HG03135 (cell line): Measurements from ENCODE around the gene TIMM22.
"Not testable (repeated sequence)": the region's sequence is repeated elsewhere in the genome, so short reads cannot be mapped to it uniquely, and the experiment has no call there.

Source experiments
- ATAC-seq: cut with Tn5 transposase; IDR thresholded peaks from one replicate; pipeline ENCODE4 v1.9.1; 2021; ENCODE audit warnings: mild to moderate bottlenecking, moderate library complexity; ENCODE audit not compliant: unreplicated experiment

The TIMM22 gene

GRCh38 chr17:971861-972260 lies 25.1 kb upstream of the TIMM22 start:
- ATAC-seq: not testable (repeated sequence)

GRCh38 chr17:973053-973452 lies 23.9 kb upstream of the TIMM22 start:
- ATAC-seq: no peak

GRCh38 chr17:974778-975177 lies 22.2 kb upstream of the TIMM22 start:
- not testable (repeated sequence) for ATAC-seq

GRCh38 chr17:975371-975915 lies 21.5 kb upstream of the TIMM22 start:
- no peak for ATAC-seq

DNA sequence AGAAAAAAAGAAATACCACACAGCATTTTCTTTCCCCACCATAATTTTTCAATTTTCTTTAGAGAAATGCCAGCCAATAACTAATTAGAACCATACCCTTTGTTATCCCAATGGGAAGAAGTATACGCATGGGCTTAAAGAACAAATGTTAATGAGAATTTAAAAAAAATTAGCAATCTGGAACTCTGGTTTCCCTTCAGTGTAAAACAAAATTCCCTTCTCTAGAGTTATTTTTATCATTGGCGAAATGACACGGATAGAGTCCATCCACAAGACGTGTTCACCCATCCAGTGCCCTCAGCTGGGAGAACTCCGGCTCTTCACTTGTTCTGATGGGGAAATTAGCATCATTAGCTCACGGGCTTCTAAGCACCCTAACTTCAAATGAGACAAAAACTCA lies 20.6 kb upstream of the TIMM22 start:
- ATAC-seq: no peak

DNA sequence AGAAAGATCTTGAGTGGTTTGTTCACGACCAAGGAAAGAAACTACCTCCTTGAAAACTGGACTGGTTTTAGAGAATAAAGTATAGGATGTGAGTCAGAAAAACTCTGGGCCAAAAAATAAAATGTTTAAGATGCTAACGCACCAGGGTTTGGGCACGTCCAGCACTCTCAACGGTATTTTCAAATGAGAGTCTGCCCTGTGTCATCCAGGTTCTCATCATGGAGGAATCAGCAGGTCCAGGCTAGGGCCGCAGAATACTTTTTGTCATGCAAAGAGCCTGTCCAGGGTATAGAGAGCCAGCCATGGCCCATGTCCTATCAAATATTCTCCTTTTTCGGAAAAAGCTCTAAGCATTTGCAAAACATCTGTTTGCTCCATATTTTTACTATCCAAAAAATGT lies 19.8 kb upstream of the TIMM22 start:
- ATAC-seq: no peak

DNA sequence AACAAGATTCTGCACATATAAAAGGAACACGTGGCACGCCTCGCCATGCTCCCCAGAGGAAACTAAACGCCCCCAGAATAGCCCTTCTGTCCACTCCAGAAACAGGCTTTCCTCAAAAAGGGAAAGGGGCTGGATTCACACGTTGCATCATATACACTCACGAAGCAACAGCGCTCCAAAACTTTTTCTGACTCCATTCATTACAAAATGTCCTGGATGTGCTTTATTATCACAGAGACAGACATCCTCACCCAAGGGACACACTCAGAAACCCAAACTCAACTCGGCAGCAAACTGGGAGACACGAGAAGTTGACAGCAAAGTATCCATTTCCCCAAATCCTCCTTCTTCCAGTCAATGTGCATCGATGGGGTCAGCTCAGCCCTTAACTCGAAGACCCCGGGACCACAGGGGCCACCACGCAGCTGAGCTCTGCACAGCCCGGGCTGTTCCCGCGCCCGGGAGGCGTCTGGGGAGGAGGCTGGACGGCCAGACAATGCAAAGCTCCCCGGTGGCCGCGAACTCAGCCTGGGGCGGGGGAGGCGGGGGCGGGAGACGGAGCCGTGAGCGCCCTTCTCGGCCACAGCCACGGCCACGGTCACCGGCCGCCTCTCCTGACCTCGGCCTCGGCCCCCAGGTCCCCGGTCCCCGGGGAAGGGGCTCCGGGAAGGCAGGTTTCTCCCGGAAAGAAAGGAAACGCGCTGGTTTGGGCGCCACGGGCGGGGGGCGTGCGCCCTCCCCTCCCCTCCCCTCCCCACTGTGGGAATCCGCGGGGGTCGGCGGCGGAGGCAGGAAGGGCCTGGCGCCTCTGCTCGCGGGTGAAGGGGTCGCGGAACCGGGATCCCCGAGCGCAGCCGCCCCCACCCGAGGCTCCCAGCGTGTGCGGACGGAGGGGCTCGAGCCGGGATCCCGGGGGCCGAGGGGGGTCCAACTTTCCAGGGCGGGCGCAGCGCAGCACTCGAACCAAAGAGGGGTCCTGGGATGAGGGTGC lies 18.5 kb upstream of the TIMM22 start:
- no peak for ATAC-seq

- peak; percentile 38 for ATAC-seq
Measured at GRCh38 chr17:979212-979538, 17.8 kb upstream of the TIMM22 start.

DNA sequence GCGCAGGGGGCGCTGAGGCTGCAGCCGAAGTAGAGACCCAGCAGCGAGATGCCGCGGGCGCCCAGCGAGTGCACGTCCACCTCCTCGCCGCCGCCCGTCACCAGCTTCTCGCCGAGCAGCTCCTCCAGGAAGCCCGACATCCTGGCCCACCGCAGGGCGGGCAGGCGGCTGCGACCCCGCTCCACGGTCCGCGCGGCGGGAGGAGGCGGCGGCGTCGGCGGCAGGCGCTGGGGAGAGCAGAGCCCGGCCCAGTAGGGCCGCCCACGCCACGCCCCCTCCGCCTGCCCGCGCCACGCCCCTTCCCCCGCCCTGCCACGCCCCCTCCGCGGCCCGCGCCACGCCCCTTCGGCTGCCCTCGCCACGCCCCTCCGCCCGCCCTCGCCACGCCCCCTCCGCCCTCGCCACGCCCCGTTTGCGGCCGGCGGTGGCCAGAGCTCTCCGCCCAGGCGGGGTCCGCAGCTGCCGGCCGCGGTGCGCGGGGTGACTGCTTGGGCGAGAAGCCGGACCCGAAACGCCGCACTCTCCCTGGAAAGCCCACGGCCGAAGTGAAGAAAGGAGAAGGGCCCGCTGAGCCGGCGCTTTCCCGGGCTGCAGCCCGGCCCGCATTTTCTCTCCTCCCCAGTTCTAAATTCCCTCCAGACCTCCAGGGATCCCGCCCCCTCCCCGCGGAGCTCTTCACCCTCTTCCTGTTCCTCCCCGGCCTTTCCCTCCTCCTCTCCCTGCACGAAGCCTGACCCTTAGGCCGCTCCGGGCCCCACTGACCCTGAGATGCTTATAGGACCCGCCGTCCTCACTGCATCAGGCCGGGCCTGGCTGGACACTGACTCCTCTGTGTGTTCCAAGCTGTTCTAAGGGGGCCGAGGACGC lies 17.2 kb upstream of the TIMM22 start, which contains the start of gene NXN:
Gene NXN, minus strand, starts transcription at position 238 of the 867 bp plus-strand sequence.
- peak; percentile 58 for ATAC-seq

GRCh38 chr17:980406-981291 lies 16.3 kb upstream of the TIMM22 start:
- ATAC-seq: no peak

DNA sequence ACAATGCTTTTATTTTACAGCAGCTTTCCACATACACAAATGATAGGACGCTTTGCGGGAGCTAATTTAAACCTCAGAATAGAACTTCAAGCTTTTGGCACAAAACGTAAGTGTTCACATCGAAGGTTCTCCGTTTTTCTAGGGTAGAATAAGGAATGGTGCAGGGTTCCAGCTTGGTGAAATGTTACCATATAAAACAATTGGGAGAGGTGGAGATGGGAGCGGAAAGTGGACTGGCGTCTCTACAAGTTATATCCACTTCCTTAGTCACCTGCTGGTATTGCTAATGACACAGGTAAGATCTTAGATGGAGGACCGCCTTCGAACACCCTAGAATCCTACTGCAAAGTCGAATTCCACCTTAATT lies 15.7 kb upstream of the TIMM22 start:
- no peak for ATAC-seq

DNA sequence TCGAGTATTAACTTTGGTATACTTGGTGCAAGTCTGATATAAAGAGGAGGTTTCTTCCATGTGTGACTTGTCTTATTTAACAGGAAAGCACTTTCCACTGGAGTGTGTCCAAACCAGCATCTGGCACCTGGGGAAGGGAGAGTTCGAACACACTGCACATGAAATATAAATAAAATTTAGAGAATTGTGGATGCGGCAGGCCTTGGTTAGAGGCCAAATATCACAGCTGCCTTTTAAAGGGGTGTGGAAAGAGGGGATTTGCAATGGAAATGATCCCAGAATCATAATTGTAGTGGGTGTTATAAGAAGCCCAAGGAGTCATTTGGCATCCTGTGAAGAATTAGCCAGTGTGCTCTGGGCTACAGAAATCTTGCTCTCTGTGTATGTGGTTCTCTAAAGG lies 13.0 kb upstream of the TIMM22 start:
- no peak for ATAC-seq

DNA sequence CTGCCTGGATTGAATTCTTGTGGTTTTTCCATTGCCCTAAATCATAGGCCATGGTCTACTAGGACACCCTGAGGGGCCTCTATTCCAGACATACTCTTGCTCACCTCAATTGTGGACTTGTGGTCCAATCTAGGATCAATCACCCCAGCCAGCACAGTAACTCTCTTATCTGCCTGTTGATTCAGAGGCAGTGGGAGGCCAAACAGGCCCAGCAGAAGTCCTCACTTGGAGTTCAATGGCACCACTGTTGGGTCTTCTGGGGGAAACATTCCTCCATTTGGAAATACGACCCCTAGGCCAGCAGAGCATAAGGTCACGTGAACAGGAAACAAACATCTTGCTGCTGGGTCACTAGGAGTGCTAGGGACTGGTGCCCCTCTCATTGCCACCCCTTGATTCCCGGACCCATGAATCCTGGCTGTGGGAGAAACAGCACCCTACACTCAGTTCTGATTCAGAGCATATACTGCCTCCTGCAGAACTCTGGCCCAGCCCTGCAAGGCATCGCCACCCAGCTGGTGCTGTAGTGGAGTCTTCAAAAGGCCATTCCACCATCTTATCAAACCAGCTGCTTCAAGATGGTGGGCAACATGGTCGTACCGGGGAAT lies 10.5 kb upstream of the TIMM22 start:
- no peak for ATAC-seq

DNA sequence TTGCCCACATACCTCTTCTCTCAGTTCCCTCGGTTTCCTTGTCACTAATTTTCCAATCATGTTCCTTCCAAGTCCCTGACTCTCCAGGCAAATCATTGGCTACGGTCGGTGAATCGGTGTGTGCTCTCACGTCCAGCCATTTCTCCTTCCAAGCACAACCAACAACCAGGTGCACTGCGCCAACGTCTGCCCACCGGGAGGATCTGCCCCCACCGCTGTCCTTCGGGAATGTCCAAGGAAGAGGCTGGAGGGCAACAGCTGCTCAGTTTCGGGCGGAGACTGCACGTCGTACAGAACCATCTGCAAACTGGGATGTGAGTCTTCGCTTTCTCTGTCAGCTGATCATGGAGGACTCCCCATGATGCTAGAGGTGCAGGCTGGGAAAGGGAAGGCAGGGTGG lies 9.0 kb upstream of the TIMM22 start:
- ATAC-seq: no peak

DNA sequence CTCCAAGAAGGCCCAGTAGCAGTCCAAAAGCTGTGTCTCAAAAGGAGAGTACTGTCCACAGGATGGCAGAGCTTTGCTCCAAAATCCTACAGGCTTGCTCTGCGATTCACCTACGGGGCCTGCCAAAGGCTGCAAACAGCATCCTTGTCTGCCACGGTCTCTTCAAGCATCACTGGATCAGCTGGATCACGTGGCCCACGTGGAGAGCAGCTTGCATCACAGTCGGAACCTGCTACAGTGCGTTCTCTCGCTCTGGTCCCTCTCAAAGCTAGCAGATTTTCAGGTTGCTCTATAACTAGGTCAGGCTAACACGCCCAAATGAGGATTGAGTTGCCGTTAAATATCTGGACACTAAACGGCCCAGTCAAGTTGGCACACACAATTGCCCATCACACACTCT lies 8.4 kb upstream of the TIMM22 start:
- ATAC-seq: no peak

- no peak for ATAC-seq
Measured at GRCh38 chr17:992933-993332, 4.0 kb upstream of the TIMM22 start.

GRCh38 chr17:995324-995723 lies 1.6 kb upstream of the TIMM22 start:
- not testable (repeated sequence) for ATAC-seq

DNA sequence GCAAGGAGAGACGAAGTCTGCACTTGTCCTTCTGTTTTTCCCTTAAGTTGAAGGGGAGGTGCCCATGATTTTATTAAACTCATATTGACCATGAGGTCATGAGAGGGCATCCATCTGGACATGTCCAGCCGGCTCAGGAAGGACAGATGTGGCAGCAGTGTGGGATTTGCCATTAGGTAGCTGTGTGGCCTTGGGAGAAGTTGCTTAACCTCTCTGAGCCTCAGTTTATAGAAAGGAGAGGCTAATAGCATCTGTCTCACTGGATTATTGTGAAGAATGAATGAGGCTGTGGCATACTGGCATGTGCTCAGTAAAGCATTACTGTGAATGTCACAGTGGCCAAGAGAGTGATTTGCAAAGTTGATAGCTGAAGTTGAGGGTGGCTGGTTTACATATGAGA lies 1.2 kb downstream of the TIMM22 start:
- no peak for ATAC-seq

DNA sequence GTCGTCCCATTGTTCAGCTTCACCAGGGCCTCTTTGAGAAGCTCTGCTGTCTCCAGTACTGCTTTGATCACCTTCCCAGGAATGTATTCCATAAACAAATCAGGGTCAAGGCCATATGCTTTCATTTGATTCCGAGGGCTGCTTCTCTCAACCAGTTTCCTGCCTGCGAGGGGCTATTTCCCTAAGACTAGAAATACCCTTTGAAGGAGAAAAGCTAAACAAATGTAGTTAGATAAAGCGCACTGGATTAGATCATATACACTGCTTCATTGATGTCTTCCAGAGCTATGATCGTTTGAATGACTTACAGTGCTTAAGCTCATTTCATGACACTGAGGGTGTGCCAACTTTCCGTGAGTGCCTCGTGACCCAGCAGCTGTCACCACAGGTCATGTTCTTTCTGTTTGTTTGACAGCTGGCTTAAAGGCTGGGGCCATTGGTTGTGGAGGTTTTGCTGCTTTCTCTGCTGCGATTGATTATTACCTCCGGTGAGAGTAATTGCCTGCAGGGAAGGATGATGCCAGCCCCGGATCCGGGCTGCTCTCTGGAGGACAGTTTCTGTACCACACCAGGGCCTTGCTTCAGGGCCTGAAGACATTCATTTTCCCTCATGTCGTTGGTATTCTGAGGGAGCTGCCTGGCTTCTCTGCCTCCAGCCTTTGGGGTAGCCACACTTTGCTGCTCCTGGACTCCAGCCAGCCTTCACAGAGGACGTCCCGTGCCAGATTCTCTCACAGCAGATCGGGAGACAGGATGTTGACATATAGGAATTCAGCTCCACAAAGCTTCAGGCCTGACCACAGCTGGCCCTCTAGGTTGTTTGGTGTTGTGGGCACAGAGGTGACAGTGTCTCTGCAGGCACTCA lies 3.9 kb downstream of the TIMM22 start:
- ATAC-seq: no peak
